ENCODE results near the gene MRPS34.

The MRPS34 gene

DNA sequence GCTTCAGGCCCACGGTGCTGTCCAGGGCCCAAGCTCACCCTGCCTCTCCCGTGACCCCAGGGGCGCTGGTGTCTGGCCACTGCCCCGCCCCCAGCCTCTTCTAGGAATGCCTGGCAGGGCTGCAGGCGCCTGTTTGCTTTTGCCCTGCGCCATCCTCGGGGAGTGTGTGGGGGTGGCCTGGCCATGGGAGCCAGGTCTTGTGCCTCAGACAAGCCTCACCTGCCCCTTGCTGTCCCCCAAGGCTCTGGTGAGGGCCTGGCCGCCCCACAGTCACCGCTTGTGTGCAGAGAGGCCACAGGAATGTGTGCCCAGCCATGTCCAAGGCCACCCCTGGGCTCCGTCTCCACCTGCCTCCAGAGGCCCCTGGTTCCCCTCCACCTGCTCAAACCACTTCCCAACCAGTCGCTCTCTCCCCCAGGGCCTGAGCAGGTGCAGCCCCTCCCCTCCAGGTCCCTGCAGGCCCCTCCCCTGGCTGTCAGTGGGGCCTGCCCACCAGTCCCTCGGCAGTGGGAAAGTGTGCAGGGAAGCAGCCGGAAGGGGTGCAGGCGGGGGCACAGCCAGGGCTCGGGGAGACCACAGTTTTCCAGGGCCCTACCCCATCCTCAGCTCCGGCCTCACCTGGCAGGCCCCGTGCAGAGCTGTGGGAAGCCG is 21.4 kb upstream of the MRPS34 start:
- DNase-seq: no peak

GRCh38 chr16:1793578-1794220 is 20.8 kb upstream of the MRPS34 start, which contains the start of gene IGFALS:
TSS of gene IGFALS (minus strand) at chr16:1793705. CDS start at chr16:1793652, 53 bp downstream.
- no peak for DNase-seq

GRCh38 chr16:1792836-1793577 is 20.1 kb upstream of the MRPS34 start:
- no peak for DNase-seq

DNA sequence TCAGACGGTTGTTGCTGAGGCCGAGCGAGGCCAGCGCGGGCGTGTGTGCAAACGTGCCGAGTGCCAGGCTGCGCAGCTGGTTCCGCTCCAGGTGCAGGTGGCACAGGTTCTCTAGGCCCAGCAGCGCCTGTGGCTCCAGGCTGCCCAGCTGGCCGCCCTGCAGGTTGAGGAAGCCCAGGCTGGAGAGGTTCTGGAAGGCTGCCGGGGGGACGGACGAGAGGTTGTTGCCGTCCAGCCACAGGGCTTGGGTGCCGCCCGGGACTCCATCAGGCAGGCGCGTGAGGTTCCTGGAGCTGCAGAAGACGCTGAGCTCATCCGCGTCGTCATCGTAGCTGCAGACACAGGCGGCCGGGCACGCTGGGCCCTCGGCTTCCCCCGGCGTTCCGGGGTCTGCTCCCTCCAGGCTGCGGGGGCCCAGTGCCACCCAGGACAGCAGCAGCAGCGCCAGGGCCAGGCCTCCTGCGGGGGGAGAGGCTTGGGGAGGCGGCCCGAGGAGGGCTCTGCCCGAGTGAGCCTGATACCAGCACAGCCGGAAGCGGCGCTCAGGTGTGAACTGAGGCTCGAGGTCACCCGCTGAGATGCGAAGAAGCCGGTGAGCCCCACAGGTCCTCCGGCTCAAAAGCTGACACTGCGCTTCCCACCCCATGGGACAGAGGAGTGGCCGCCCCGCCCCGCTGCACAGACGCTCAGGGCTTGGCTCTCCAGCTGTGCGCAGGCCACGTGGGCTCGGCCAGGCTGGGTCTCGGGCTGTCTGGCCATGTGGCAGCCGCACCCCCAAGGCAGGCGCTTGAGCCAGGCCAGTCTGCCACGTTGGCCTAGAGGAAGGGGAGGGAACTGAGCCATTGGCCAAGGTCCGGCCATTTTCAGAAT is 19.2 kb upstream of the MRPS34 start:
- no peak for DNase-seq

DNA sequence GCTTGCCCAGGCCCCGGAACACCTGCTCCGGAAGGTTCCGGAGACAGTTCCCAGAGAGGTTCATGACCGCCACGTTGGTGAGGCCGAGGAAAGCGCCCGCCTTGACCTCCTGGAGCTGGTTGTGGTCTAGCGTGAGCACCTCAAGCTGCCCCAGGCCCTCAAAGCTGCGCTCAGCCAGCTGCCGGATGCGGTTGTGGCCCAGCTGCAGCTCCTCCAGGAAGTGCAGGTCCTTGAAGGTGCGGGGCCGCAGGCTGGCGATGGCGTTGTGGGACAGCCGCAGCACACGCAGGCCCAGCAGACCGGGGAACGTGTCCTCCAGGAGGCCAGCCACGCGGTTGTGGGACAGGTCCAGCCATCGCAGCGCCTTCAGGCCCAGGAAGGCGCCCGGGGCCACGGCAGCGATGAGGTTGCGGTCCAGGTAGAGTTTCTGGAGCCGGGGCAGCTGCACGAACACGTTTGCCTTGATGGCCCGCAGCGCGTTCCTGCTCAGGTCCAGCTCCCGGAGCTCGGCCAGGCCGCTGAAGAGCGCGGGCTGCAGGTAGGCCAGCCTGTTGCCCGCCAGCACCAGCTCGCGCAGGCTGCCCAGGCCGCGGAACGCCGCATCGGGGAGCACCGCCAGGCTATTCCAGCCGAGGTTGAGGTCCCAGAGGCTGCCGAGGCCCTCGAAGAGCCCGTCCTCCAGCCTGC is 18.5 kb upstream of the MRPS34 start:
- DNase-seq: no peak

DNA sequence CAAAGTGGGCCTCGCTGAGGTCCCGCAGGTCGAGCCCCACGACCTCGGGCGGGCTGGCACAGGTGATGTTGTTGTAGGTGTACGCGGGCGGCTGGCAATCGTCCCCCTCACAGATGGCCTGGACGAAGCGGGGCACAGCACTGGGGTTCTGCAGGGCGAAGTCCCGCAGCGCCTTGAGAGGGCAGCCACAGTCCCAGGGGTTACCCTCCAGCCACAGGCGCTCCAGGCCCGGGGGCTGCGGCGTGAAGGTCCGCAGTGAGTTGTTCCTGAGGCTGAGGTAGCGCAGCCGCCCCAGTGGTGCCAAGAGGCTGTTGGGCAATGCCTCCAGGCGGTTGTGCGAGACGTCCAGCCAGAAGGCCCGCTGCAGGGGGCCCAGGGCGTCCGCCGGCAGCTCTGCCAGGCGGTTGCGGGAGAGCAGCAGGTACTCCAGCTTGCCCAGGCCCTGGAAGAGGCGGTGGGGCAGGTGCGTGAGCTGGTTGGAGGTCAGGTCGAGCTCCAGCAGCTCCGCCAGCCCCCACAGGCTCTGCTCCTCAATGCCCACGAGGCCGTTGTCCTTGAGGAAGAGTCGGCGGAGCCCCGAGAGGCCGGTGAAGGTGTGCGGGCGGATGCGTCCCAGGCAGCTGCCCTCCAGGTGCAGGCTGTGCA is 17.8 kb upstream of the MRPS34 start:
- DNase-seq: no peak

GRCh38 chr16:1790261-1790610 is 17.3 kb upstream of the MRPS34 start:
- DNase-seq: no peak

- no peak for DNase-seq
Measured at GRCh38 chr16:1789643-1790045, 16.7 kb upstream of the MRPS34 start.

DNA sequence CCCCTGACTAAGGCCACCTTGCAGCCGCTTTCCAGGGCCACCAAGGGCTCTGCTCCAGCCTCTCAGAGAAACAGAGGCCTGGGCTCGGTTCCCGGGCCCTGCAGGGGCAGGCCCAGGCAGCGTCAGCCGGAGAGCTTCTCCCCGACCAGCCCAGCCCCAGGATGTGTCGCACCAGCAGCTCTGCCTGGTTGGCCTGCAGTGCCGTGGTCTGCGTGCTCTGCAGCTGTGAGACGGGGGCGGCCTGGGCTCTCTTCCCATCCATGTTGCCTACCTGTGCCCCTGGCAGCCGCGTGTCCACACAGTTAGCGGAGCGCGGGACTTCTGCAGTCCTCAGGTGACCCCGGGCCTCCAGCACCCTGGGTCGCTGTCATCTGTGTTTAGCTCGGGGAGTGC is 15.8 kb upstream of the MRPS34 start:
- no peak for DNase-seq

DNA sequence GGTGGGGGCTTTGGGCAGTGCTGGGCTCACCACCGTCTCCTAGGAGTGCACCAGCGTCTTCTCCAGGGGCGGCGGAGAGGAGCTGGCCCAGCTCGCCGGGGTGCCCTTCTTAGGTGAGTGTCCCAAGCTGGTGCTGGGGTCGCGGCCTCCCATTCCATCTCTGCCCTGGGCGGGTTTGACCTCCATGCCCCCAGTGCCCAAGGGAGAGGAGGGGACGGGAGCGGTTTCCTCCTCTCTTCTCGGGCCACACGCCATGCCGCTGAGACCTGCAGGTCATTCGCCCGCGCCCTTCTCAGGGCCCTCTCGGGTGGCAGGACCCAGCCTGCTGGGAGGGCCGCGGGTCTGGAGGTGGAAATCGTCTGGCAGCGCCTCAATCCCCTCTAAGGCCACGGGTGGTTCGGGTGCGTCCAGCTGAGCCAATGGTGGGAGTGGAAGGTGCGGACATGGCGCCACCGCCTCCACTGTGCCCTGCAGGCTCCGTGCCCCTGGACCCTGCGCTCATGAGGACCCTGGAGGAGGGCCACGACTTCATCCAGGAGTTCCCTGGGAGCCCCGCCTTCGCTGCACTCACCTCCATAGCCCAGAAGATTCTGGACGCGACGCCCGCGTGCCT is 15.3 kb upstream of the MRPS34 start:
- DNase-seq: no peak

GRCh38 chr16:1787322-1788094 is 14.6 kb upstream of the MRPS34 start:
- DNase-seq: no peak

DNA sequence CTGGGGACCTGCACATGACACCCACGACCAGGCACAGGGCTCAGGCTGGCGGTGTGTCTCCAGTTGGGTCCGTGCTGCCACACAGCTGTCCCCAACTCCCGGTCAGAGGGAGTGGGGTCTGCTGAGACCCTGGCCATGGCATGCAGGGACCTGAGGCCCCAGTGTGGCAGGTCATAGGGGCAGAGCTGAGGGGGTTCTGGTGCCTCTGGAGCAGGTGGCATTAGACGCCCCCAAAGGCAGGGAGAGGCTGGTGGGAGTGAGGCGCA is 14.1 kb upstream of the MRPS34 start:
- no peak for DNase-seq

DNA sequence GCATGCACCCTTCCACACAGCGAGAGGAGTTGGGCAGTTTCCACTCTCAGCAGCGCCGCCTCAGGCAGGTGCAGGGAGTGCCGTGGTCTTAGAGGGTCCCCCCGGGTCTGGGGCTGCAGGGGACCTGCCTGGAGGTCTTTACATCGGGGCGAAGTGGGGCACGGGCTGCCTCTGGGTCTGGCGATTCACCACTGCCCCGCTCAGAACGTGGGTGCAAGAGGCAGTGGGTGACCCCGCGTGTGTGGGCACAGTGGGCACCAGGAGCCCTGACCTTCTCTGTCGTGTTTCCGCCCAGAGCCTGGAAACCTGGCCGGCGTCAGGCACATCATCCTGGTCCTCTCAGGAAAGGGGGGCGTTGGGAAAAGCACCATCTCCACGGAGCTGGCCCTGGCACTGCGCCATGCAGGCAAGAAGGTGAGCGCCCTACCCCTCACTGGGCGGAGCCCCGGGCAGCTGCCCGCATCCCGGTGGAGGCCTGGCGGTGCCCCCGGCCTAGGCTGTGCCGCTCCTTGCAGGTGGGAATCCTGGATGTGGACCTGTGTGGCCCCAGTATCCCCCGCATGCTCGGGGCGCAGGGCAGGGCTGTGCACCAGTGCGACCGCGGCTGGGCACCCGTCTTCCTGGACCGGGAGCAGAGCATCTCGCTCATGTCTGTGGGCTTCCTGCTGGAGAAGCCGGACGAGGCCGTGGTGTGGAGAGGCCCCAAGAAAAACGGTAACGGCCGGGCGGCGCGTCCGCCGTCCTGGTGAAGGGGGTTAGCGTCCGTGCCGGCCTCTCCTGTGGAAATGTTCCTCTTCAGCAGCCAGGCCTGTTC is 13.5 kb upstream of the MRPS34 start:
- DNase-seq: no peak

DNA sequence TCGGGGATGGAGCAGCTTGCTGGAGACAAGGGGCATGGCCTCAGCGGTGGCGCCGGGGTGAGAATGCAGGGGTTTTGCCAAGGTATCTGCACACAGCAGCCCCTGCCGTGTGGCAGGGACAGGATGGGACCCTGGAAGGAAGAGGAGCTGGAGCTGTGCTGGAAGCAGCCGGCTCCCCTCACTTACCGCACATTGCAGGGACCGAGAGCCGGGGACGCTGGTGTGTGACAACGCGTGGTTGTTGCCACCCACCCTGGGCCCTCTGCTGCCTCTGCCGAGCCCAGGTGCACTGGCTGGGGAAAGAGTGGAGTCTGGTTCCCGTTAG is 12.9 kb upstream of the MRPS34 start:
- DNase-seq: no peak

- DNase-seq: no peak
Measured at GRCh38 chr16:1784977-1785845, 12.3 kb upstream of the MRPS34 start.

DNA sequence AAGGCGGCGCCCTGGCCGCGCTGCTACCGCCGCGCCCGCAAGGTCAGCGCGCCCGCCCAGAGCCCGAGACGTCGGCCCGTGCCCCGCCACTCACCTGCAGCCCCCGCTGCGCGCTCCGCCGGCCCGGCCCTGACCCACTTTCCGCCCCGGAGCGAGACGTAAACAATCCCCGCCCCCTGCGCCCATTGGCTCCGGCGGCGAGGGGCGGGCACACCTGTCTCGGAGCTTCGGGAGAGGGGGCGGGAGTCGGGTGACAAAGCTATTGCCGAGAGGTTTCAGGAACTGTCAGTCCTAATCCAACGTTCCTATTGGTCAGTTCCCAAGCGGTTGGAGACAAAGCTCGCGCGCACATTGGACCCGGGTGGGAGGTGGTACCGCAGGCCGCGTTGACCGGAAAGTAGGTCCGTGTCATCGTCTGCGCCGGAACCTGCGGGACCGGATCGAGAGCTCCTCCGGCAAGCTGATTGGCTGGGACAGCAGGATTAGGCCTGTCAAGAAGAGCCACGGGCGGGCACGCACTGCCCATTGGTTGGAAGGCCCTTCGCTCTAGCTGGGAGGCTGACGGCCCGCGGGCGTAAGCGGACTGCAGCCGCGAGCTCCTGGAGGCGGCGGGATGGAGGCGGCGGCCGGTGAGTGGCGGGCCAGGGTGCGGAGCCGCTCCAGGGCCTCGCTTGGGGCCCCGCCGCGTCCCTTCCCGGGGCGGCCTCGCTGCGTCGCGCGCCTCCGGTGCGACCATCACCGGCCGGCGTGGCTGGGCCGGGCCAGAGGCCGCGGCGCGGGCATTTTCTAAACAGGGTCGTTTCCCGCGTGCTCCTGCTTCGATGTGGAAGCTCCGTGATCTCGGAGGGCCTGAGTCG is 9.7 kb upstream of the MRPS34 start, which contains the start of the genes NUBP2 and SPSB3:
Gene NUBP2 (plus strand): TSS at position 553 of the 857 bp plus-strand sequence. CDS start 61 bp downstream, at position 614.
Gene SPSB3 (minus strand): TSS at position 164 of the 857 bp plus-strand sequence. CDS start 1,088 bp downstream, outside the sequence.
- DNase-seq: peak; percentile 99 to 100

DNA sequence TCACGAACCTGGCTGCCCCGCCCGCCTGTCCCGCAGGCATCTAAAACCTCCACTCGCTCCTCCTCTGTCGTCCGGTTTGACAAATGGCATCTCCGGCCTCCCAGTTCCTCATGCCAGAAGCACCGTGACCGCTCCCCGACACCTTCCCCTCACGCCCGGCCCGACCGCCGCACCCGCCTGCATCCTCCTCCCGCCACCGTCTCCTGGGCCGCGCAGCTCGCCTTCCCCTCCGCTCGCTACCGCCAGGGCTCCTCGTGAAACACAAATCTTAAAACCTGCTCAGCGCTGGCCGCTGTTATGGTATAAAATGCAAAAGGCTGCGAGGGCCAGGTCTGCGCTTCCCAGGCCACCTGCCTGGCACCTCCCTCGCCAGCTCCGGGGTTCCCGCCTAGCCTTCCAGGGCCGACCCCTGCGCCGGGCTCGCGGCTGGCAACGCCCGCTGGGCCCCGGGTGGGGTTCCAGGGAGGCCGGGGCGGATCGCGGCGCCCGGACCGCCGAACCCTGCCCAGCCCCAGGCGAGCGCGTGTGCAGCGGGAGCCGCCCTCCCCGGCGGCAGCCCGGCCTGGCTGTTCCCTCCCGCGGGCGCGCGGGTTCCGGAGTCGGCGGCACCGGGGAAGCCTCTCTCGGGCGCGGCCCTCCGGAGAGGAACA is 8.9 kb upstream of the MRPS34 start:
- DNase-seq: peak; percentile 14 to 20

Data from inflammatory macrophage treated with lipopolysaccharide for 1 hour (primary cell).